Endothelial cell of umbilical vein (primary cell): Measurements from ENCODE around the gene UNC13D. TPM values are rescaled to one million over a fixed set of nuclear protein-coding genes. Genes with fewer than 3 reads are reported as not detected.

Source experiments
- BruUV-seq: library from RNA; stranded (reverse); fragments of 400-500 nt; replicated peaks from 2 replicates; lab custom pipeline; 2021; lab: Mats Ljungman, UMichigan
- CTCF ChIA-PET: fragments of 300-600, 350-600 bp; sonication (Branson Sonifier 250); formaldehyde crosslinking; loops from one replicate; lab custom pipeline; 2021; ENCODE audit warnings: antibody characterized with exemption, inconsistent platforms; lab: Charles Lee
- POLR2A ChIA-PET: fragments of 300-600, 350-600 bp; sonication (Branson Sonifier 250); formaldehyde crosslinking; loops from one replicate; lab custom pipeline; 2021; ENCODE audit warnings: antibody characterized with exemption, inconsistent platforms; lab: Charles Lee
- DNase-seq: peaks from one replicate; pipeline ENCODE4 v3.0.0-alpha.2; 2011; ENCODE audit warnings: low read depth, low spot score
- FAIRE-seq: peaks from 2 replicates; lab custom pipeline; 2011; peaks lifted over from hg19 to GRCh38; lab: Jason Lieb, UNC
- H2AFZ ChIP-seq: 2 replicates; pipeline ENCODE4 v1.6.0; 2012; ENCODE audit warnings: low read depth, low read length, control low read depth, inconsistent platforms
- H3K27ac ChIP-seq: 2 replicates; pipeline ENCODE4 v1.5.1; 2011; ENCODE audit warnings: low read depth, mild to moderate bottlenecking, control low read depth, low read length, moderate library complexity; ENCODE audit not compliant: insufficient read depth
- H3K27me3 ChIP-seq, 2 experiments: 2 replicates each; pipeline versions ENCODE4 v1.6.0 to v1.6.1; 2011; ENCODE audit warnings: low read length in 2 of 2, mixed read lengths in 1 of 2; ENCODE audit not compliant: control insufficient read depth in 2 of 2, insufficient read depth in 2 of 2
- H3K36me3 ChIP-seq, 2 experiments: 2 replicates in 1 of 2; 3 replicates in 1 of 2; pipeline ENCODE4 v1.5.1; 2011; ENCODE audit warnings: low read length in 2 of 2, mild to moderate bottlenecking in 1 of 2, moderate library complexity in 1 of 2; ENCODE audit not compliant: control insufficient read depth in 2 of 2, insufficient read depth in 2 of 2; ENCODE audit errors: extremely low read depth in 1 of 2
- H3K4me1 ChIP-seq: 3 replicates; pipeline ENCODE4 v1.5.1; 2011; ENCODE audit warnings: mild to moderate bottlenecking, low read length; ENCODE audit not compliant: control insufficient read depth, insufficient read depth; ENCODE audit errors: extremely low read depth
- H3K4me2 ChIP-seq: 2 replicates; pipeline ENCODE4 v1.6.1; 2011; ENCODE audit warnings: low read length, control low read depth, mixed read lengths; ENCODE audit not compliant: insufficient read depth
- H3K4me3 ChIP-seq, 3 experiments: fragments of 200-600 bp in 1 of 3; sonication (generic), shearing (Covaris generic) in 1 of 3; replicated peaks in 1 of 3; 2 replicates each; pipeline ENCODE4 v1.5.1; 2011 to 2016; ENCODE audit warnings: control low read depth in 3 of 3, low read length in 3 of 3, mild to moderate bottlenecking in 2 of 3, inconsistent platforms in 1 of 3, low read depth in 1 of 3, moderate library complexity in 1 of 3; ENCODE audit not compliant: insufficient read depth in 1 of 3
- H3K79me2 ChIP-seq: 2 replicates; pipeline ENCODE4 v1.6.0; 2012; ENCODE audit warnings: low read length, inconsistent platforms; ENCODE audit not compliant: control insufficient read depth, insufficient read depth
- H3K9ac ChIP-seq: replicated peaks from 2 replicates; pipeline ENCODE3; 2011; ENCODE audit warnings: low read length, control low read depth; ENCODE audit not compliant: insufficient read depth; ENCODE audit errors: extremely low read depth
- H3K9me1 ChIP-seq: replicated peaks from 3 replicates; pipeline ENCODE4 v1.6.0; 2011; ENCODE audit warnings: mild to moderate bottlenecking, low read length; ENCODE audit not compliant: control insufficient read depth, insufficient read depth; ENCODE audit errors: extremely low read depth
- H3K9me3 ChIP-seq: replicated peaks from 2 replicates; pipeline ENCODE4 v1.5.1; 2012; ENCODE audit warnings: low read length, inconsistent platforms; ENCODE audit not compliant: control insufficient read depth, insufficient read depth
- H4K20me1 ChIP-seq: replicated peaks from 2 replicates; pipeline ENCODE3; 2011; ENCODE audit warnings: mild to moderate bottlenecking, low read length; ENCODE audit not compliant: control insufficient read depth, insufficient read depth; ENCODE audit errors: extremely low read depth
- EZH2 ChIP-seq: IDR thresholded peaks from 2 replicates; pipeline ENCODE4 v1.6.1; 2012; ENCODE audit warnings: borderline replicate concordance, low read depth, mild to moderate bottlenecking, moderate library complexity, low read length, inconsistent platforms; ENCODE audit not compliant: severe bottlenecking
- FOS ChIP-seq: IDR thresholded peaks from 2 replicates; pipeline ENCODE4 v1.6.1; 2011; ENCODE audit warnings: mild to moderate bottlenecking, low read length, moderate library complexity, borderline replicate concordance; ENCODE audit not compliant: insufficient read depth
- GATA2 ChIP-seq: IDR thresholded peaks from 2 replicates; pipeline ENCODE4 v1.7.0; 2011; ENCODE audit warnings: low read depth, mild to moderate bottlenecking, moderate library complexity, mixed read lengths, low read length; ENCODE audit not compliant: insufficient read length, insufficient read depth
- JUN ChIP-seq: IDR thresholded peaks from 2 replicates; pipeline ENCODE4 v1.6.1; 2011; ENCODE audit warnings: borderline replicate concordance, low read depth; ENCODE audit not compliant: insufficient read length, insufficient read depth
- MAX ChIP-seq: IDR thresholded peaks from 2 replicates; pipeline ENCODE4 v1.6.1; 2011; ENCODE audit not compliant: insufficient read depth, insufficient read length
- MYC ChIP-seq: IDR thresholded peaks from one replicate; pipeline ENCODE4 v1.6.1; 2011; ENCODE audit warnings: mild to moderate bottlenecking, low read depth, low read length
- POLR2A ChIP-seq: IDR thresholded peaks from 2 replicates; pipeline ENCODE4 v1.6.1; 2012; ENCODE audit warnings: low read depth, mild to moderate bottlenecking, control low read depth, low read length
- POLR2AphosphoS5 ChIP-seq: IDR thresholded peaks from 2 replicates; pipeline ENCODE4 v1.6.1; 2012; ENCODE audit warnings: low read depth, mild to moderate bottlenecking, control low read depth, low read length, moderate library complexity; ENCODE audit not compliant: insufficient read depth
- dilution Hi-C: fragments of 300-500 bp; cut with MboI; formaldehyde crosslinking; loops from one replicate; pipeline ENCODE4 v1.15.0; 2019; ENCODE audit warnings: low sequenced_read_pairs; ENCODE audit not compliant: extremely low pct_ligation_motif_present
- intact Hi-C: fragments of 100-400 bp; cut with micrococcal nuclease; formaldehyde crosslinking; loops from one replicate; pipeline ENCODE4 v1.10.0; 2022
- polyA plus RNA-seq, 4 experiments: library from polyadenylated mRNA; depleted of rRNA in 3 of 4; stranded (reverse) in 3 of 4; unstranded in 1 of 4; fragments of >200 nt; gene quantifications; 2 replicates each; pipeline versions ENCODE4 v1.2.1 to v1.2.3, GENCODE V29; 2011 to 2012; ENCODE audit warnings: missing spikeins in 1 of 4
- total RNA-seq: library from RNA; stranded (reverse); gene quantifications from 2 replicates; pipeline ENCODE4 v1.2.3, GENCODE V29; 2021
- TF ChIP-seq, protein P1 (sequence below), 2 donors: IDR thresholded peaks; 1 replicate in 1 of 2; 2 replicates in 1 of 2; pipeline ENCODE4 v1.5.1; 2011; ENCODE audit warnings: low read length in 2 of 2, mild to moderate bottlenecking in 2 of 2, moderate library complexity in 2 of 2, control low read depth in 1 of 2, inconsistent platforms in 1 of 2, low read depth in 1 of 2; ENCODE audit not compliant: insufficient read depth in 1 of 2; ENCODE audit errors: extremely low read depth in 1 of 2

UNC13D gene
- total and polyA plus RNA-seq, 2 donors (not counting 3 experiments of a cell fraction or from before 2014, with no cell fraction given): 6.9 to 14.9 TPM

DNA sequence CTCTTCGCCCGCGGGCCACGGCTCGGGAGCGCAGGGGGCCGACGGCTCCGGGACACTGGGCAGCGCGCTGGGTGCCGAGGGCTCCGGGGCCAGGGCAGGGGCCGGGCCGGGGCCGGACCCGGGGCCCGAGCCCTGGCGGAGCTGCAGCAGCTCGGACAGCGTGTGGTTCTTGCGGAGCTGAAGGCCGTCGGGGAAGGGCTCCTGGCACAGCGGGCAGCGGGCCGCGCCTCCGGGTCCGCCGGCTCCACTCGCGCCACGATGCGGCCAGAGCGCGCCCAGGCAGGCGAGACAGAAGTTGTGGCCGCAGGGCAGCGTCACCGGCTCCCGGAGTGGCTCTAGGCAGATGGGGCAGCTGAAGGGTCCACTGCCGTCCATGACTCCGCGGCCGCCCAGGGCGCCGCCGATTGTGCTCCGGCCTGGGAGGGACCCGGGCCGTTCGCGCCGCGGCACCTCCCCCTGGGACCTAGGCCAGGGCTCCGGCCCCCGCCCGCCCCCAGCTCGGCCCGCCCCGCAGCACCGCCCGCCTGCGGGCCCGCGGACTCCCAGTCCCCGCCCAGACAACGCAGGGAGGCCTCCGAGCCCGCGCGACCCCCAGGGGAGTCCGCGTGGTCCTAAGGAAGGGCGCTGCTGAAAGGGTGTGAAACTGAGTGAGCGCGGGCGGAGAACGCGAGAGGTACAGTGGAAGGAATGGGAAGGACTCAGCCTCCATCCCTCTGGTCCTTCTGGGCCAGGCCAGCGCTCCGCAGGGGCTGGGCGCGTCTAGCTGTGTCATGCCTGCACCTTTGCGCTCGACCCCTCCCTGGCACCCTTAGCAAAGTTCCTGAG is 34.2 kb upstream of the UNC13D start, which contains the start of gene TRIM47:
TRIM47 (minus strand) TSS at position 408 of the 825 bp plus-strand sequence; CDS start at position 375, 33 bp downstream.
- H3K4me1 ChIP-seq: peaks cover 29% of the 10 kb centered on the region
- intact Hi-C loops (no loop called here), dilution Hi-C loops (no loop called here)
- peak within 1 kb of the TSS; percentile 70 for H3K27ac ChIP-seq
- no peaks in the 10 kb centered on the region for H3K27me3 ChIP-seq
- H3K9me3 ChIP-seq: no peaks in the 10 kb centered on the region
- no peaks in the 10 kb centered on the region for H4K20me1 ChIP-seq
- peak; percentile 79 for FAIRE-seq
- TF ChIP-seq, protein P1, sequence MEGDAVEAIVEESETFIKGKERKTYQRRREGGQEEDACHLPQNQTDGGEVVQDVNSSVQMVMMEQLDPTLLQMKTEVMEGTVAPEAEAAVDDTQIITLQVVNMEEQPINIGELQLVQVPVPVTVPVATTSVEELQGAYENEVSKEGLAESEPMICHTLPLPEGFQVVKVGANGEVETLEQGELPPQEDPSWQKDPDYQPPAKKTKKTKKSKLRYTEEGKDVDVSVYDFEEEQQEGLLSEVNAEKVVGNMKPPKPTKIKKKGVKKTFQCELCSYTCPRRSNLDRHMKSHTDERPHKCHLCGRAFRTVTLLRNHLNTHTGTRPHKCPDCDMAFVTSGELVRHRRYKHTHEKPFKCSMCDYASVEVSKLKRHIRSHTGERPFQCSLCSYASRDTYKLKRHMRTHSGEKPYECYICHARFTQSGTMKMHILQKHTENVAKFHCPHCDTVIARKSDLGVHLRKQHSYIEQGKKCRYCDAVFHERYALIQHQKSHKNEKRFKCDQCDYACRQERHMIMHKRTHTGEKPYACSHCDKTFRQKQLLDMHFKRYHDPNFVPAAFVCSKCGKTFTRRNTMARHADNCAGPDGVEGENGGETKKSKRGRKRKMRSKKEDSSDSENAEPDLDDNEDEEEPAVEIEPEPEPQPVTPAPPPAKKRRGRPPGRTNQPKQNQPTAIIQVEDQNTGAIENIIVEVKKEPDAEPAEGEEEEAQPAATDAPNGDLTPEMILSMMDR (IDR thresholded peaks at IDR 0.05; ENCODE audit: extremely low read depth in 1 of 2, insufficient read depth in 1 of 2, low read depth in 1 of 2, low read length in 2 of 2): peak in 1 of 2 donors; percentile 21
- TF ChIP-seq POLR2A: peak; percentile 75
- no peak for TF ChIP-seq EZH2
- peak; percentile 75 for TF ChIP-seq POLR2AphosphoS5
- TF ChIP-seq FOS: no peak
- no peak for TF ChIP-seq GATA2
- TF ChIP-seq MAX: no peak
- no peak for TF ChIP-seq JUN
- TF ChIP-seq MYC: no peak
- peak; percentile 72 for DNase-seq
- peak within 1 kb of the TSS; percentile 56 for H2AFZ ChIP-seq
- CTCF ChIA-PET: interaction anchor here (0.7 to 10.3 kb wide), 13 partner anchors 11 to 114 kb away, joined by 3 to 241 read pairs (median 5); partner anchors contain the start of genes GALK1, TRIM65, UNC13D and WBP2
- peak within 1 kb of the TSS; percentile 33 for H3K4me2 ChIP-seq
- POLR2A ChIA-PET: interaction anchor here (0.6 to 3.0 kb wide), 4 partner anchors 17 to 478 kb away, joined by 3 to 17 read pairs (median 4); no protein-coding TSS in a partner anchor
- H3K9ac ChIP-seq: peak within 1 kb of the TSS; percentile 82
- H3K36me3 ChIP-seq: peaks cover 3 to 18% of the 10 kb centered on the region in 2 experiments
- peaks cover 6% of the 10 kb centered on the region for H3K79me2 ChIP-seq
- BruUV-seq: TSS peak; percentile 31
- H3K4me3 ChIP-seq: peak within 1 kb of the TSS; percentile 1 to 67 (median 66)
- no peaks in the 10 kb centered on the region for H3K9me1 ChIP-seq
